GM12891 (cell line): ENCODE results near the gene PARD3.

Experiments used
- POLR2A ChIP-seq: IDR thresholded peaks from 2 replicates; pipeline ENCODE4 v1.6.1; 2011; ENCODE audit warnings: low read depth, low read length, control low read depth
- POLR2AphosphoS5 ChIP-seq: IDR thresholded peaks from 2 replicates; pipeline ENCODE4 v1.6.1; 2011; ENCODE audit warnings: low read depth, low read length, control low read depth
- POU2F2 ChIP-seq: IDR thresholded peaks from 2 replicates; pipeline ENCODE4 v1.6.1; 2011; ENCODE audit warnings: low read depth, mild to moderate bottlenecking, control low read depth, low read length, moderate library complexity
- SPI1 ChIP-seq: IDR thresholded peaks from 2 replicates; pipeline ENCODE4 v1.6.1; 2011; ENCODE audit warnings: low read depth, low read length, control low read depth
- TAF1 ChIP-seq: IDR thresholded peaks from 2 replicates; pipeline ENCODE4 v1.6.1; 2011; ENCODE audit warnings: low read depth, low read length, control low read depth

DNA sequence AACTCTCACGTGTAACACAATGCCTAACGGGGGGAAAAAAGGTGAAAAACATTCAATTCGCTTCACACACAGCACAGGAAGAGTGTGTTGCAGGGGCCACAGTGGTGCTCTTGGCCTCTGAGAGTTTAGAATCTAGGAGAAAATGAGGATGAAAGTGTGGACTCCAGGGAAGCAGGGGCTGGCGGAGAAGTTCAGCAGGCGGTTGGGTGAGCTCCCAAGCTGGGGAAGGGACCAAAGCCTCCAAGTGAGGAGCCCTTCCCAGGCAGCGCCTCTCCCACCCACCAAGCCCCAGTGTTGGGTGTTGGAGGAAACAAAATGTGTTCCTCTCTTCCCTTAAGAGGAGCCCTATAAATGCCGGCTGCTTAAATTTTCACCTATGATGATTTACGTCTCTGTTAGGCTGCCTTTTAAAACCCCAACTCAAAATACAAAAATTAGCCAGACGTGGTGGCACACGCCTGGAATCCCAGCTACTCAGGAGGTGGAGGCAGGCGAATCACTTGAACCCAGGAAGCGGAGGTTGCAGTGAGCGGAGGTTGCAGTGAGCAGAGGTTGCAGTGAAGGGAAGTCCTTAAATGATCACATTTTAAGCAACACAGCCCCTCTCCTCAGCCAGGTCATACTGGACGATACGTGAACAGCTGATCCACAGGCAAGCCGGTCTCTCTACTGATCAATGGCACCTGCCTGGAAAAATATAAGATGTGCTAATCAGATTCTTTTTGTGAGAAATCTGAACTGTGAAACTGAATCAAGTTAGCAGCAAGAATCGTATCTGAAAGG is 735.2 kb downstream of the PARD3 start:
- no peak for TF ChIP-seq POLR2A
- TF ChIP-seq POLR2AphosphoS5 = no peak
- no peak for TF ChIP-seq TAF1
- TF ChIP-seq POU2F2 = no peak
- no peak for TF ChIP-seq SPI1
